ENCODE results near the gene DIP2C. TPM values are rescaled to one million over a fixed set of nuclear protein-coding genes. Genes with fewer than 3 reads are reported as not detected.
A peak's percentile ranks its signal among the peaks of the same experiment; 100 is the strongest.

The DIP2C gene
- total RNA-seq, 1 donor from 2014 or later: 1.6 TPM

- no peak overlapping the region for H3K27ac Mint-ChIP-seq
- intact Hi-C loops (cut with micrococcal nuclease): no loop called here
- no peak for DNase-seq (ENCODE audit: low spot score)
- H3K4me3 Mint-ChIP-seq: no peak overlapping the region
- H3K9me3 Mint-ChIP-seq: no peaks in the 10 kb centered on the region
- peaks cover under 1% of the 10 kb centered on the region for H3K4me1 Mint-ChIP-seq (ENCODE audit: low read depth)
- H3K36me3 Mint-ChIP-seq (ENCODE audit: low read depth): no peaks in the 10 kb centered on the region
- no peaks in the 10 kb centered on the region for H3K27me3 Mint-ChIP-seq (ENCODE audit: insufficient read depth)
These were observed 350.5 kb downstream of the DIP2C start for GRCh38 chr10:339038-339391.

GRCh38 chr10:338171-339037 lies 351.1 kb downstream of the DIP2C start:
- intact Hi-C loops (cut with micrococcal nuclease): no loop called here
- no peak for DNase-seq (ENCODE audit: low spot score)
- H3K4me1 Mint-ChIP-seq (ENCODE audit: low read depth): peaks cover 7% of the 10 kb centered on the region
- H3K36me3 Mint-ChIP-seq (ENCODE audit: low read depth): peaks cover 2% of the 10 kb centered on the region
- no peaks in the 10 kb centered on the region for H3K27me3 Mint-ChIP-seq (ENCODE audit: insufficient read depth)
- H3K4me3 Mint-ChIP-seq: no peak overlapping the region
- H3K27ac Mint-ChIP-seq: no peak overlapping the region
- H3K9me3 Mint-ChIP-seq: no peaks in the 10 kb centered on the region

- Mint-ChIP-seq H3K9me3 (no peaks in the 10 kb centered on the region), H3K27me3 (ENCODE audit: insufficient read depth) (no peaks in the 10 kb centered on the region), H3K4me3 (no peak overlapping the region), H3K4me1 (ENCODE audit: low read depth) (peaks cover 12% of the 10 kb centered on the region), H3K36me3 (ENCODE audit: low read depth) (peaks cover 2% of the 10 kb centered on the region), H3K27ac (no peak overlapping the region)
- DNase-seq (ENCODE audit: low spot score): no peak
- intact Hi-C loops (cut with micrococcal nuclease): no loop called here
These were observed 353.2 kb downstream of the DIP2C start for GRCh38 chr10:336247-336646.

GRCh38 chr10:335151-335800 lies 354.2 kb downstream of the DIP2C start:
- Mint-ChIP-seq H3K4me3 (no peak overlapping the region), H3K4me1 (ENCODE audit: low read depth) (peaks cover 12% of the 10 kb centered on the region), H3K27me3 (ENCODE audit: insufficient read depth) (no peaks in the 10 kb centered on the region), H3K9me3 (no peaks in the 10 kb centered on the region), H3K36me3 (ENCODE audit: low read depth) (peaks cover 2% of the 10 kb centered on the region), H3K27ac (no peak overlapping the region)
- DNase-seq (ENCODE audit: low spot score): no peak
- intact Hi-C loops (cut with micrococcal nuclease): no loop called here

GRCh38 chr10:331186-331585 lies 358.3 kb downstream of the DIP2C start:
- H3K27ac Mint-ChIP-seq: no peak overlapping the region
- intact Hi-C loops (cut with micrococcal nuclease): no loop called here
- H3K36me3 Mint-ChIP-seq (ENCODE audit: low read depth): peaks cover 2% of the 10 kb centered on the region
- peaks cover 23% of the 10 kb centered on the region for H3K4me1 Mint-ChIP-seq (ENCODE audit: low read depth)
- no peaks in the 10 kb centered on the region for H3K27me3 Mint-ChIP-seq (ENCODE audit: insufficient read depth)
- no peak for DNase-seq (ENCODE audit: low spot score)
- no peaks in the 10 kb centered on the region for H3K9me3 Mint-ChIP-seq
- H3K4me3 Mint-ChIP-seq: no peak overlapping the region

- Mint-ChIP-seq H3K27ac (peak overlapping the region; percentile 11), H3K27me3 (ENCODE audit: insufficient read depth) (no peaks in the 10 kb centered on the region), H3K9me3 (no peaks in the 10 kb centered on the region), H3K36me3 (ENCODE audit: low read depth) (peaks cover 2% of the 10 kb centered on the region), H3K4me1 (ENCODE audit: low read depth) (peaks cover 24% of the 10 kb centered on the region), H3K4me3 (no peak overlapping the region)
- intact Hi-C loops (cut with micrococcal nuclease): no loop called here
- DNase-seq (ENCODE audit: low spot score): no peak
These were observed 359.9 kb downstream of the DIP2C start for GRCh38 chr10:329361-330099.

- Mint-ChIP-seq H3K27me3 (ENCODE audit: insufficient read depth) (no peaks in the 10 kb centered on the region), H3K4me3 (no peak overlapping the region), H3K4me1 (ENCODE audit: low read depth) (peaks cover 23% of the 10 kb centered on the region), H3K9me3 (no peaks in the 10 kb centered on the region), H3K27ac (no peak overlapping the region), H3K36me3 (ENCODE audit: low read depth) (no peaks in the 10 kb centered on the region)
- DNase-seq (ENCODE audit: low spot score): no peak
- intact Hi-C loops (cut with micrococcal nuclease): no loop called here
These were observed 361.3 kb downstream of the DIP2C start for GRCh38 chr10:327889-328852.

- no peak for DNase-seq (ENCODE audit: low spot score)
- H3K4me1 Mint-ChIP-seq (ENCODE audit: low read depth): peaks cover 20% of the 10 kb centered on the region
- no peak overlapping the region for H3K4me3 Mint-ChIP-seq
- intact Hi-C loops (cut with micrococcal nuclease): no loop called here
- H3K36me3 Mint-ChIP-seq (ENCODE audit: low read depth): no peaks in the 10 kb centered on the region
- no peaks in the 10 kb centered on the region for H3K27me3 Mint-ChIP-seq (ENCODE audit: insufficient read depth)
- H3K9me3 Mint-ChIP-seq: no peaks in the 10 kb centered on the region
- H3K27ac Mint-ChIP-seq: no peak overlapping the region
These were observed 362.4 kb downstream of the DIP2C start for GRCh38 chr10:326894-327635.

GRCh38 chr10:326350-326749 lies 363.1 kb downstream of the DIP2C start:
- Mint-ChIP-seq H3K4me3 (no peak overlapping the region), H3K4me1 (ENCODE audit: low read depth) (peaks cover 20% of the 10 kb centered on the region), H3K27me3 (ENCODE audit: insufficient read depth) (no peaks in the 10 kb centered on the region), H3K27ac (no peak overlapping the region), H3K9me3 (no peaks in the 10 kb centered on the region), H3K36me3 (ENCODE audit: low read depth) (no peaks in the 10 kb centered on the region)
- no peak for DNase-seq (ENCODE audit: low spot score)
- intact Hi-C loops (cut with micrococcal nuclease): no loop called here

GRCh38 chr10:325282-325681 lies 364.2 kb downstream of the DIP2C start:
- intact Hi-C loops (cut with micrococcal nuclease): no loop called here
- Mint-ChIP-seq H3K36me3 (ENCODE audit: low read depth) (no peaks in the 10 kb centered on the region), H3K4me3 (no peak overlapping the region), H3K27me3 (ENCODE audit: insufficient read depth) (no peaks in the 10 kb centered on the region), H3K4me1 (ENCODE audit: low read depth) (peaks cover 20% of the 10 kb centered on the region), H3K27ac (no peak overlapping the region), H3K9me3 (peaks cover 3% of the 10 kb centered on the region)
- no peak for DNase-seq (ENCODE audit: low spot score)

- Mint-ChIP-seq H3K4me1 (ENCODE audit: low read depth) (peaks cover 14% of the 10 kb centered on the region), H3K9me3 (peaks cover 3% of the 10 kb centered on the region), H3K27ac (no peak overlapping the region), H3K36me3 (ENCODE audit: low read depth) (no peaks in the 10 kb centered on the region), H3K27me3 (ENCODE audit: insufficient read depth) (no peaks in the 10 kb centered on the region), H3K4me3 (no peak overlapping the region)
- intact Hi-C loops (cut with micrococcal nuclease): no loop called here
- DNase-seq (ENCODE audit: low spot score): no peak
These were observed 364.9 kb downstream of the DIP2C start for GRCh38 chr10:324593-324992.
